ENCODE measurements around the gene CP. TPM values are rescaled to one million over a fixed set of nuclear protein-coding genes. Genes with fewer than 3 reads are reported as not detected.
"Not testable (repeated sequence)": the region's sequence is repeated elsewhere in the genome, so short reads cannot be mapped to it uniquely, and the experiment has no call there.

Gene CP
- total RNA-seq: 8.1 TPM
- long read RNA-seq, partial matches to known transcripts: 1 of 1 reads
- long read RNA-seq, other reads (novel, unspliced or antisense): 0 of 1 reads

GRCh38 chr3:149221783-149222517 lies at the start of gene CP:
Gene CP (minus strand): TSS chr3:149221829. CDS start chr3:149221792, 37 bp downstream.
- no peak for DNase-seq (ENCODE audit: low spot score)
- intact Hi-C loops (cut with DNase I): no loop called here

- intact Hi-C loops (cut with DNase I): loop anchor here (10.0 kb wide), 1 partner anchor 215 kb away; no protein-coding TSS in a partner anchor
- DNase-seq (ENCODE audit: low spot score): no peak
Measured at GRCh38 chr3:149270180-149270579, 48.6 kb upstream of the CP start.

DNA sequence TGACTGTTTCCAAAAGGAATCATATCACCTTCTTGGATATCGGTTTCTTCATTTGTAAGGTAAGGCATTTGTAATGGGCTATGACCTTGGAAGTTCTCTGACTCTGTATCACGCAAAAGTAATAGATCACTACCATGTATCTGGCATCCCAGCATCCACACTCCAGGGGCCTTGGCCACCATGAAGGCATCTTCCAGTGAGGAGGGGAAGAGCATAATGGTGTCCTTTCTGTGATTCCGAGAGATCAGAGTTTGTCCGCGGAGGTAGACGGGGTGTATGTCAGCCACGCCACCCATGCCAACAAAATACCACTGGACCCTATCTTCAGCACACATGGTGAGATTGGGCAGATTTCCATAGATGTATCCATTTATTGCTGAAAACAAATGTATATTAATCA lies 48.1 kb upstream of the CP start:
- intact Hi-C loops (cut with DNase I): loop anchor here (10.0 kb wide), 1 partner anchor 215 kb away; no protein-coding TSS in a partner anchor
- no peak for DNase-seq (ENCODE audit: low spot score)

- DNase-seq (ENCODE audit: low spot score): no peak
- intact Hi-C loops (cut with DNase I): no loop called here
Measured at GRCh38 chr3:149267565-149267964, 45.9 kb upstream of the CP start.

DNA sequence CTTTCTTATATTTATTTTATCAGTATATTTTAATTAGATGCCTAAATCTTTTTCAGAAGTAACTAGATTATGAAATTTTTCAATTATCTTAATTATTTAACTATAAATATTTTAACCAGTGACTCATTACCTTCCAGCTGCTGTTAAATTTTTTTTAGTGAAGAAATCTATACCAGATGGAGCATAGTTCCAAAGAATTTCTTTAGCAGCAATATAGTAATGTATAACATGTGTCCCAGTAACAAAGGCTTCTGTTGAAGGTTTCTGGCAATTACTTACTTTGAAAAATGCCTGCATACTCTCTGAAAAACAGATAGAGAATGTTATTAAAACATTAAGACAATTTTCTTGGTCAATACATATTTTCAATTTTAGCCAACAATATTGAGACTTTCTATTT lies 45.1 kb upstream of the CP start:
- DNase-seq (ENCODE audit: low spot score): no peak

GRCh38 chr3:149263856-149264255 lies 42.2 kb upstream of the CP start:
- DNase-seq (ENCODE audit: low spot score): no peak
- intact Hi-C loops (cut with DNase I): no loop called here

More for the DNA sequence above, 45.1 kb upstream of the CP start:
- intact Hi-C loops (cut with DNase I): no loop called here

GRCh38 chr3:149258714-149259113 lies 37.1 kb upstream of the CP start:
- DNase-seq (ENCODE audit: low spot score): no peak
- intact Hi-C loops (cut with DNase I): no loop called here

DNA sequence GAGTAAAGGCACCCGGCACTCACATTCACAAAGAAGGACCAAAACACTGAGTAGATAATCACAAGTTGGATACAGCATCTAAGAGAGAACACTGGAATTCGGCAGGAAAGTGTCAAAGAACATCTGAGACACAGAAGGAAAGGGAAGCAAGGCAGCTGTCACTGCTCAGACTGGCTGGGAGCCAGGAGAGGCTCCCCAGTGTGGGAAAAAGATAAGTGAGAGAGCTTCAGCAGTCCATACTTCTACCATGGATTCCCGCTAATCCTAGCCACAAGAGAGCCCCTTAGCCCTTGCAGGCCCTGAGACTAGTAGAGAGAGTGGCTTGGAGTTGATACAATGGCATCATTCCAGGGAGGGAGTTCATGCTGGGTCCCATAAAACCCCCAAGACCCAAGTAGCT lies 36.7 kb upstream of the CP start:
- no peak for DNase-seq (ENCODE audit: low spot score)
- intact Hi-C loops (cut with DNase I): no loop called here

- no peak for DNase-seq (ENCODE audit: low spot score)
Measured at GRCh38 chr3:149252272-149252671, 30.6 kb upstream of the CP start.

GRCh38 chr3:149251186-149251585 lies 29.6 kb upstream of the CP start:
- intact Hi-C loops (cut with DNase I): no loop called here
- DNase-seq (ENCODE audit: low spot score): no peak

More at GRCh38 chr3:149252272-149252671, 30.6 kb upstream of the CP start:
- intact Hi-C loops (cut with DNase I): no loop called here

DNA sequence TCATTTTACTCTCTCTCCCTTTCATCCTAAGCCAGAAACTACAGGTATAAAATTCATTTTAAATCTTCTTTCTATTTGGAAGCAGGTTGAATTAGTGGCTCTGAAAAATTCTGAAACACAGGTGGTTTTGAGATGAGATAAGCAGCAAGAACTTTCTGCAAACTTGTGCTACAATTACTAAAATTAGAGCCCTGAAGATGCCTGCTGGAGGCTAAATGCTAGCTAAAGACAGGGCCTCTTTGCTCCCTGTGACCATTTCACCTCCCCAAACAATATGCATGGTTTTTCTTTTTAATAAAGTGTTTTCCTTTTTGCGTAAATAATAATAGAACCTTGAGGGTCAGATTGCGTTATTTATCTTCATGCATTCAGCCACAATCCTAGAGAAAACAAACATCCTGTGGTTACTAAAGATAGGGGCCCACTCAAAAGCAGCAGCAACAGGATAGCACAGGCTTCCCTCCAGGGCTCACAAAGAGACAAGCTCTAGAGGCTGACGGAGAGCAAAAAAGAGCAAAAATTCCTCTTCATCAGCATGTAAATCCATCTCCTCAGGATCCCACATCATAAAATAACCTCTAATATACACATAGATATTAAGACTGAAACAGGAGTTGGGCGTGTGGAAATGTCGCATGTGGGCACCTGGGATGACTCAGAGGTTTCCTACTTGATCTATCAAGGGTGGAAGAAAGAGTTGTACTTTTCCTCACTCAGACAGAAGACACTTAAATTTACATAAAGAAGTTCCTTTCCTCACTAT lies 26.5 kb upstream of the CP start:
- intact Hi-C loops (cut with DNase I): no loop called here
- DNase-seq (ENCODE audit: low spot score): no peak

DNA sequence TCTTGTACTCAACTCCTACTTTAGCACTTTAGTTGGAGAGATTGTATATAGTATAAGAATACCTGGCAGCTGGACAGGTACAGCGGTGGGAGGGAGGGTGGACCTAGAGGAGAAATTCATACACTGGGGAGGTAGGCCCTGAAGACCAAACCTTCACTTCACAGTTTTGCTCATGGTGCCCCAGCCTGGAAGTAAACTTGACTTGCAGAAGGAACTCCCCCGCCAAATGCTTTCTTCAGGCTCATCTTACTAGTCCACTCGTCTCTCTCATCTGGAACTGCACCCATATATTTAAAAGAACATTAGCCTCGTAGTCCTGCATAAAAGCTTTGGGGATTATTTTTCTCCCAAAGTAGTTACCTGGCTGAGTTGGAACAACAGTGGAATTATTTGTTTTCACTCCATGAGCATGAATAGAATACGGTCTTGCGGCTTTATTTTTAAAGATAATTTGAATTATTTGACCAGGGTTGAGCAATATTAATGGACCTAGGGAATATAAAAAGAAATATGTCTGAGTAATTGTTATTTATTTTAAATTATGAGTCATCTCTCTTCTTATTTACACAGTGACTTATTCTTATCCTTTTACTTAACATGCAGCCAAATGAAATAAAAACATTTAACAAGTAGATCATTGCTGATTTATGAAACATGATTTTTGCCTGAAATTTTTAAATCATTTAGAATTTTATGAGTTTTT lies 25.5 kb upstream of the CP start:
- no peak for DNase-seq (ENCODE audit: low spot score)
- intact Hi-C loops (cut with DNase I): no loop called here

- no peak for DNase-seq (ENCODE audit: low spot score)
- intact Hi-C loops (cut with DNase I): no loop called here
Measured at GRCh38 chr3:149245738-149246451, 24.3 kb upstream of the CP start.

DNA sequence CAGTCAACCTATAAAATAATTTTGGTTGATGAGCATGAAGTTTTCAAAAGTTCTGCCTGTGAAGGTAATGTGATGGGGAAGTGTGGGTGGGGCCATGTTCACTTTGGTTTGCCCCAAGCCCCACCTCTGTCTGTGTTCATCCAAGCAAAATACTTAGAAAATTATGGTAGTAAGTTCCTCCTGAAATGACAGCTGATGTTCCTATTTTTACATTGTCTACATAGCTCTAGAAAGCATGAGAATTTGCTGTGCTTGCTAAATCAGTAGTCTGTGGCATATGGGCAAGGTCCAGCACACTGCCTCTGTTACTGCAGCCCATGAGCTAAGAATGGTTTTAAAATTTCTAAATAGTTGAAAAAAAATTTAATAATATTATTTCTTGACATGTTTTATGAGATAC lies 21.9 kb upstream of the CP start:
- intact Hi-C loops (cut with DNase I): no loop called here
- no peak for DNase-seq (ENCODE audit: low spot score)

DNA sequence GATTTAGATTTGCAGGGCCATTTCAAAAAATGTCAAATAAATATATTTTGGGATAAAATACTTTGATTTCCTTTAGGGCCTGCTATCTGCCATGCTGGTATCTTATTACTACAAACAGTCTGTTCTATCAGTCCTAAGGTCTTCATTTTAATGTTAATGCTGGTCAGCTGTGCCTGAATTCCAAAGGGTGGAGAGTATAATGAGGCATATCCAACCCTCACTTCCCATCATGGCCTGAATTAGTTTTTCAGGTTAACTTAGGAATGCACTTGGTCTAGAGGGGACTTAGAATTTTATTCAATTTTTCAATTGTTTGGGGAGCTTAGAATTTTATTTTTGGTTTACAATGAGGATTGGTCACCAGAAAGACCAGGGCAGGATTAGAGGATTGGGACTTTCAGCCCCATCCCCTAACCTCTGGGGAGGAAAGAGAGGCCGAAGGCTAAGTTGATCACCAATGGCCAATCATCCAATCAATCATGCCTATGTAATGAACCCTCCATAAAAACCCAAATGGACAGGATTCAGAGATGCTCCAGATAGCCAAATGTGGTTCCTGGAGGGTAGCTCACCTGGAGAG lies 17.8 kb upstream of the CP start:
- intact Hi-C loops (cut with DNase I): no loop called here
- no peak for DNase-seq (ENCODE audit: low spot score)

- DNase-seq (ENCODE audit: low spot score); intact Hi-C loops (cut with DNase I): not testable (repeated sequence)
Measured at GRCh38 chr3:149238268-149238667, 16.6 kb upstream of the CP start.

- intact Hi-C loops (cut with DNase I): no loop called here
Measured at GRCh38 chr3:149235599-149236424, 14.2 kb upstream of the CP start.

GRCh38 chr3:149234671-149235245 lies 13.1 kb upstream of the CP start:
- no peak for DNase-seq (ENCODE audit: low spot score)
- intact Hi-C loops (cut with DNase I): no loop called here

More at GRCh38 chr3:149235599-149236424, 14.2 kb upstream of the CP start:
- DNase-seq (ENCODE audit: low spot score): no peak
